Myocyte (in vitro differentiated cells): ENCODE data around the gene CLDND1. TPM values are rescaled to one million over a fixed set of nuclear protein-coding genes. Genes with fewer than 3 reads are reported as not detected.

Experiments used
- DNase-seq: peaks from one replicate; pipeline ENCODE4 v3.0.0-alpha.2; 2012; ENCODE audit warnings: low read depth
- total RNA-seq: library from RNA; depleted of rRNA; stranded (reverse); fragments of >200 nt; gene quantifications from 2 replicates; pipeline ENCODE4 v1.2.3, GENCODE V29; 2014

Gene CLDND1
- total RNA-seq, 1 donor from 2014 or later = 54.4 TPM

DNA sequence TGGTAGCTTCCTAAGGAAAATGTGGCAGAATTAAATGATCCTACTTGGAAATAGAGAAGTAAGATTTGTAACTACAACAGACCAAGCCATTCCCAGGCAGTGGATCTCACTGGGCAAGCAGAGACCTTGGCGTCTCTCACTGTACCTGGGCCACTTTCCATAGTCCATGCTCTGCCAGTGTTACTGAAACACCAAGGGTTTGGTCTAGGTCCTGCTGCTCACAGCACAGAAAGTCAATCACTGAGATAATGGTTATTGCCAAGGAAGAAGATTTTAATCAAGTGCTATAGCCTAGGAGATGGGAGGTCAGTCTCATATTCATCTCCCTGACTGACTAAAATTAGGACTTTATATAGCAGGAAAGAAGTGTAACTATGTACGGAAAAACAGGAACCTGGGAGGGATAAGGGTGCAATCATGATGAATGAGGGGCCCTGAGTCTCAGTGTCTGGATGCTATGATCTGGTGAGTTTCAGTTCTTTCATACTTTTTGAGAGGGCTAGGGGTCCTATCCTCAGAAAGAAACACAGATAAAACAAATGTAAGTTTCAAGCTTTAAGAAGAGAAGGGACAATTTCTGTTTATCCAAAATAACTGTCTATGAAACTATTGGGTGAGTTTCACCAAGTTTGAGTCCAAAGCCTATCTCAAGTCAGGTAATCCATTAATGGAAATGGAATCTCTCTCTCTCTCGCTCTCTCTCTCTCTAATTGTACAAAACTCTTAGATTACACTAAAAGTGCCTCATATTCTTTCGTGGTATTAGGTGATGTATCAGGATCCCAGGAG is 29.7 kb upstream of the CLDND1 start:
- DNase-seq = no peak

DNA sequence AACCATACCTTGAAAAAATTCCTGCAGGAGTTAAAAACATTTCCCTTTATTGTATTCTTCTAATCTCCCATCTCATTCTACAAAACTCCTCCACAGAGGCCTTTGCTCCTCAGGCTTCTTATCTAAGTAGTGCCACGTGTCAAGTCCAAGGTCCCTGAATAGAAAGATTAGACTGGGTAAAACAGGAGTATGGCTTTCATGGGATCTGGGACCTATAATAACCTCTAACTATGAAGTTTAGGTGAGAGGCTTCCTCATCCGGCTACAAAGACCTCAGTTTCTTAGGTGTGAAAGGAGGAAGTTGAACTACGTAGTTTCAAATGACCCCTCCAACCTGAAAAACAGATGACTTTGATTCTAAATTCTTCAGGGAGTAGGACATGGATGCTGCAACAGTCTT is 29.1 kb upstream of the CLDND1 start:
- no peak for DNase-seq

DNA sequence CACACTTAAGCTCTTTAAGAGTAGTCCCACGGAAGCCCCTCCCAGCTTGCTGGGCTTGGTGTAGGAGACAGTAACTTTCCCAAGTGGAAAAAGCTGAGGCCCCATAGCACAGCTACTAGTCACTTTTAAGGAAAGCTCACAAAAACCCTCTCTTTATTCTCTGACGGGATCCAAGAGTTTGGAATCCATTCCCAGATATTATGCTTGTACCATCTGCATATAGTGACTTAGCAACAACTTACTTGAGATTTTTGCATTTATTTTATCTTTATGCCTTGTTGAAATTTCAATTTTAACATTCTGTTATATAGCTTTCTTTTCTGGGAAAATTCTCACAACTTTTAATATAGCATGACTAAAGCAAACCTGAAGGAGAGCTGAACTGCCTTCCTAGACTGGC is 28.5 kb upstream of the CLDND1 start:
- no peak for DNase-seq

DNA sequence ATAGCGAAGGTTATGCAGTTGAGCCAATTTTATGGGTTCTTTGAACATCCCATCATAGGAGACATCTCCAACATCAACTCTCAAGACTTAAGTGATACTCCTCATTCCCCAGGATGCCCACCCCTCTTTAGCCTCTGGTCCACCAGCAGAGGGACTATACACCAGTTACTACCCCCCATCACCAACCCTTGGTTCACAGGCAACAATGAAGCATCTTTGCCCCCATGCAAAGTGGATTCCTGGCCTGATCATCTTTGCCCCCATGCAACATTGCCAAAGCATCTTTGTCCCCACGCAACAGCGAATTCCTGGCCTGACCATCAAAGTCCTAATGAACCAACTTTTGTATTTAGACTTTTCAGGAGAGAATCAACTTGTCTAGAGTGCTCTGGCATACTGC is 28.1 kb upstream of the CLDND1 start:
- no peak for DNase-seq

DNA sequence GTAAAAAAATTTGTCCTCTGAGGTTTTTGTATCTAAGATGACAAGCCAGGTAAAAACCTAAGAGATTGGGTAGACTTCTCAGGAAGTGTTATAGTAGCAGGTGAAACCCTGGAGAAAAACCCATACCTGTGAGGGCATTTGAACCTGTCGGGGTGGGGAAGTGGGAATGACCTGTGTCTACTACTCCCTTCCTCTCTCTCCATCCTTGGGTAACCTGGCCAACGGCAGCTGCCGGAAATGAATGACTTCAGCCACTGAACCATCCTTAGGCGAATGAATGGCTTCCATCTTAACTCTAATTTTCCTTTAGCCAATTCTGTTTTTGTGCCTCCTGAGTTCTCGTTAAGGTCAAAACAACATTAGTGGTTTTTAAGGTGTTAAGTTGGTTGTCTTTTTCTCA is 25.8 kb upstream of the CLDND1 start:
- DNase-seq = no peak

DNA sequence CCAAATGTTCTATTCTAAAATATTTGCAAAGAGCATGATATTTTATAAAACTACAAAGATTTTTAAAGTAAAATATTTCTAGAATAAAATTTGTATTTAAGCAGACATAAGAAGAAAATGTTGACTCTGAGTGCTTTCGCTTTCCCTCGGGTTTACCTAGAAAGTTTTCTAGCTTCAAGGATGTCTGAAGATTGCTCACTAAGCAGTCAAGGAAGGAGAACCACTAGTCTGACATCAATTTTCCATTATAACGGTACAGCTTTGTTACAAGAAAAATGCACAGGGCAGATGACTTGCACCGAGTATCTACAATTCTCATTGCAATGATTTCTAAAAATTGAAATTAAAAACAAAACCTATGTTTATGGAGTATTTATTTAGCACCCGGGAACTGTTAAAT is 23.2 kb upstream of the CLDND1 start:
- no peak for DNase-seq

DNA sequence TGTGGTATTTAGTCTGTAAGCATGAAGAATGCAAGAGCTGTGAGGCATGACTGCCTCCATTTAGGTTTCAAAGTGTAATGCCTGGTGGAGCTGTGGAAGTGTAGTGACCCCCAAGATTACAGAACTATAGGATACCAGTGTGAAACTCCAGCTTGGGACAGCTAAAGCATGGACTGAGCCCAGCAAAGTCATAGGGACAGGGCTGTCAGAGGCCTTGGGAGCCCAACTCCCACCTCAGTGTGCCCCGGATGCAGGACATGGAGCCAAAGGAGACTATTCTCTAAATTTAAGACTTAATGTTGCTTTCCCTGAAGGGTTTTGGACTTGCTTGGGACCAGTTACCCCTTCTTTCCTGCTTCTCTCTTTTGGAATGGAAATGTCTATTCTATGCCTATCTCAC is 19.9 kb upstream of the CLDND1 start:
- no peak for DNase-seq

DNA sequence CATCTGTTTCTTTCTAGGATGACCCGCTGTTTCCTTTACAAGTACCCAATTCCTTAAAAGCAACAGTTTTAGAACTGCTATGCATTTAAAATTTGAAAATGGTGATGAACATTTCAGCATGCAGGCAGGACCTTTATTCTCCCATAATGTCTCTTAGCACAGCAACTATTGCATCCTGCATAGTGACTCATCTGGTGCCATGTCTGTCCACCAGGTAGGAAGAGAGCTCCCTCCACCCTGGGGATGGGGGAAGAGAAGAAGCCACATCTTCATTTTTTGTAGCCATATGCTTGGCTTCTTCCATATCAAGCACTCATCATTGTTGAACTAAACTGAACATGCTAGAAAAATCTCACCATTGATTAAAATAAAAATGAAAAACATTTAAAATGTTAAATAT is 19.0 kb upstream of the CLDND1 start:
- DNase-seq = no peak

DNA sequence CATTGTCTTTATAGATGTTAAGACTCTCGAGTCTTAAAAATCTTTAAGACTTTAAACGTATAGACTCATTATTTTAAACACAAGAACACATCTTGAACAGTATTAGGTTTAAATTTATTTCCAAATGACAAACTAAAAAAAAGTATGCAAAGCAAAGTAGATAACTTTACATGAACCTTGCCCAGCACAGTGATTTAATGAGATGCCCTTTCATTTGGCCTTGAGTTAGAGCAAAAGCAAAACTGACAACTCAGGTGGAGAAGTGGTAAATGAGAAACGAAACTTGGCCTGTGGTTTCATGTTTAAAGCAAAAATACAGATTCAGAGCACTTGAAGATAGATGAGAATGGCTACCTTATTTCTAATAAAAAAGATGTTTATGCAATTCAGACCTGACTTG is 17.6 kb upstream of the CLDND1 start:
- no peak for DNase-seq

DNA sequence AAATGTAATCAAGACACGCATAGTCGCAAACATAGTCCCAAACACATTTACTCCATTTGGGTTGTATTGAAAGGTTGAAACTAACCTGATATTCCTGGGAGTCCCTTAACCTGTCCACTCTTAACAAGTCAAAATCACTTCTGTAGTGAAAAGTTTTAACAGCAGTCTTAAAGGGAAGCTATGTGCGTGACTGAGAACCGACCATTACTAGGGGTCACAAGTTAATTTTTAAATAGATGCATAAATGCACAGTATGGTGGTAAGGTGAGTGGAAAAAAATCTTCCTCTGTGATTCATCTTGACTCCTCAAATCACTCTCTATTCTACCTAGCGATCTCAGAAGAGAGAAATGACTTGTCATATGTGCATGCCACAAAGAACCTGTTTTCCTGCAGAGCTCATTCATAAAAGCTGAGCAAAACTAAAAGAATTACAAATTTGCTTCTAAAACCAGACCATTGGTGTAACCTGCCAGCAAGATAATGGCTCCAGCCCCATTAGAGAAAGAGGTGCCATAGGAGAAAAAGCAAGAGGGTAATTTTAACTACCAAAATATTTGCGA is 13.8 kb upstream of the CLDND1 start:
- DNase-seq = no peak

DNA sequence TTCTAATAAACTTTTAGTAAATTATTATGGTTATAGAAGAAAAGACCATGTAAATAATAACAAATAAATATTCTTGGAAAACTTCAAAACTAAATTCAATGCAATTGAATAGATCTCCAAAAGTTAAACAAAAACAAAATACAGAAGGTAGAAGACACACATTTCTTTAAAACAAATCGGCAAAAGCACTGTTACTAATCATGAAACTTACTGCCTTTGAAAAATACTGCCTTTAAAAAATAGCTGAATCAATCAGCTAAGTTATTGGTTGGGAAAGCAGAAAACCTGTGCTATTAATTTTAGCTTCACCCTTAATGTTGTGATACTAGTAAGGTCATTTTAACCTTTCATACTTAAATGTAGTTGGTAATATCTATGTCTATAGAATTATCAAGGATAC is 12.0 kb upstream of the CLDND1 start:
- no peak for DNase-seq

DNA sequence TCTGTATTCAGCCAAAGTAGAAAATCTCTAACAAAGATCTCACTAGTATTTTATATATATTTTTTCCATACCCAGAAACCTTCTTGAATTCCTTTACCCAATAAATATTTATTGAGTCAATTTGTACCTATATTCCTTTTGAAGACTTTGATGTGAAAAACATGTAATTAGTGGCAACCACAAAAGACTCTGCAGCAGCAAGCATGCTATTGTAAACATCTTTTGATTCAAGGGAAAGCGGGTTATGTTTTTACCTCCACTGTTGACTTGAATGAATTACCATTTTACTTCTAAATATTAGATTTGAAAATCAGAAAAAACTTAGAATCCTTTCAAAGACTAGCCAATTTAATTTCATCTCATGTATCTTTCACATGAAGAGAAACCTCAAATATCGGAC is 11.5 kb upstream of the CLDND1 start:
- DNase-seq = no peak

DNA sequence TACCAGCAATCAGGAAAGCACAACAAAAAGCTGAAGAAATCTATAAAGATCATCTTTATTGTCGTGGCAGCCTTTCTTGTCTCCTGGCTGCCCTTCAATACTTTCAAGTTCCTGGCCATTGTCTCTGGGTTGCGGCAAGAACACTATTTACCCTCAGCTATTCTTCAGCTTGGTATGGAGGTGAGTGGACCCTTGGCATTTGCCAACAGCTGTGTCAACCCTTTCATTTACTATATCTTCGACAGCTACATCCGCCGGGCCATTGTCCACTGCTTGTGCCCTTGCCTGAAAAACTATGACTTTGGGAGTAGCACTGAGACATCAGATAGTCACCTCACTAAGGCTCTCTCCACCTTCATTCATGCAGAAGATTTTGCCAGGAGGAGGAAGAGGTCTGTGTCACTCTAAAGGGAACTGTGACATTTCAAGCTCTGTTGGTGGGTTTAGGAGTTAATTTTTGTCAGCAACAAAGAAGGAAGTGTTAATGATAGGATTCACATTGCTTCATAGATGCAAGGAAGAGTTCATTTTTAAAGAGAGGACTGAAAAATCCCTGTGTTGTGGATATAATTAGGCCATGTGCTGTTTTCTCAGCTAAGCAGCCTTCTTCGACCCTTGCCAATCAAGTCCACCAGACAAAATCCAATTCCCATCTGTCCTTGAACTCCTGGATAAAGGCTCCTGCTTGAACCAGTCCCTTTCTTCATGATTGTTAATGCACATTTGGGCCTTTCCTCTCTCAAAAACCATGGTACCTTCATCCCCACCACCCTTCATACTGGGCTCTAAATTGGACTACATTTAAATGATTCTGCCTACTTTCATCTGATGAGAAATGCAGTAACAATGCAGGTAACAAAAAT is 10.2 kb upstream of the CLDND1 start:
- DNase-seq = no peak

DNA sequence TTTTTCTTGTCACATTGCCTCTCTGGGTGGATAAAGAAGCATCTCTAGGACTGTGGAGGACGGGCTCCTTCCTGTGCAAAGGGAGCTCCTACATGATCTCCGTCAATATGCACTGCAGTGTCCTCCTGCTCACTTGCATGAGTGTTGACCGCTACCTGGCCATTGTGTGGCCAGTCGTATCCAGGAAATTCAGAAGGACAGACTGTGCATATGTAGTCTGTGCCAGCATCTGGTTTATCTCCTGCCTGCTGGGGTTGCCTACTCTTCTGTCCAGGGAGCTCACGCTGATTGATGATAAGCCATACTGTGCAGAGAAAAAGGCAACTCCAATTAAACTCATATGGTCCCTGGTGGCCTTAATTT is 9.6 kb upstream of the CLDND1 start:
- DNase-seq = no peak

DNA sequence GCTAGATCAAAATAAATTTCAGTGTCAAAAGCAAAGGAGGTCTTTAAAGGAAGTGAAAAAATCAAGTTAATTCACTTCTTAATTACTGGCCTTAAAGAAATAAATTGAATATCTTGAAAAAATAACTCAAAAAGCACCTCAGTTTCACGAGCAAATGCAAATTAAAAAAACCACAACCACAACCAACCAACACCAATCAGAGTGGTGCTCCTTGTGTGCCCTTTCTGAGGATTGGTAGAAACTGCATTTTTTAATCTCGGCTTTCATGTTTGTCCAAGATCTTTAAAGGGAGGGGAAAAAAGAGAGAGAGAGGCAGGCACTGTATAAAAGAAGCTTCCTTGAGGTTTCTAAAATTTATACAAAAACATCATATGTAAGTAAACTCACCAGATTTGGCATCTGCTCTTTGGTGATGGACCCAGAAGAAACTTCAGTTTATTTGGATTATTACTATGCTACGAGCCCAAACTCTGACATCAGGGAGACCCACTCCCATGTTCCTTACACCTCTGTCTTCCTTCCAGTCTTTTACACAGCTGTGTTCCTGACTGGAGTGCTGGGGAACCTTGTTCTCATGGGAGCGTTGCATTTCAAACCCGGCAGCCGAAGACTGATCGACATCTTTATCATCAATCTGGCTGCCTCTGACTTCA is 9.0 kb upstream of the CLDND1 start, which contains the start of gene GPR15:
TSS of gene GPR15 (plus strand) at position 357 of the 653 bp plus-strand sequence. CDS start at position 413, 56 bp downstream.
- DNase-seq = no peak

DNA sequence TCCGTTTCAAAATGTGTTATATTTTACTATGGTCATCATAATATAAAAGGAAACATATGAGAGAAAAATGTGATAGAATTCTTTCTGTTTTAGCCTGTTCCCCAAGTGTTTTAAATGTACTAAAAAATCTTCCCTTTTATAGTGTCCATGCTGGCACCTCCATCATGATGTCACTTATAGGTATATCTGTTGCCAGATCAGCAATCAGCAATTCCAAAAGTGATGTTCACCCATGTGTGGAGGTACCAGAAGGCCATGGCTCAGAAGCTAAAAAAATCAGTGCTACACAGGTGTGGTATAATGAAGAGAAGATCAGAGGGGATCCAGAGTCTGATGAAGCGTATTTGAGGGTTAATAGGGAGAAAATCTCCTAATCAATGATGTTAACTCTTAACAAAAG is 8.0 kb upstream of the CLDND1 start:
- no peak for DNase-seq

DNA sequence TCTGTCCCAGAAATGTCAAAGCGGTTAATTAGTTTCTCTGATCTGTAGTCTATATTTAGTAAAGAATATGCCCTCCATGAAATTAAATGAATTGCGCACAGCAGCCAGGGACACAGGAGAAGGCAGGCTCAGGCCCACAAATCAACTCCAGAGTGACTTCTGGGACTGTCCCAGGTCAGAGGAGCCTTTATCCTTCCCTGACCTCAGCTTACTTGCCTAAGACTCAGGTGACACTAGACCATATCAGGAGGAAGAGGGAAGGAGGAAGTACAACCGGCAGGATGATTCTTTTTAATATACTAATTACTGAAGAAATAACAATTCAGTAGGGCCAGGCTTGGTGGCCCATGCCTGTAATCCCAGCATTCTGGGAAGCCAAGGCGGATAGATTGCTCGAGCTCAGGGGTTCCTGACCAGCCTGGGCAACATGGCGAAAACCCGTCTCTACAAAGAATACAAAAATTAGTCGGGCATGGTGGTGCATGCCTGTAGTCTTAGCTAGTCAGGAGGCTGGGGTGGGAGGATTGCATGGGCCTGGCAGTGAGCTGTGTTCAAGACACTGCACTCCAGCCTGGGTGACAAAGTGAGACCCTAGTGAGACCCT is 7.3 kb upstream of the CLDND1 start:
- no peak for DNase-seq

DNA sequence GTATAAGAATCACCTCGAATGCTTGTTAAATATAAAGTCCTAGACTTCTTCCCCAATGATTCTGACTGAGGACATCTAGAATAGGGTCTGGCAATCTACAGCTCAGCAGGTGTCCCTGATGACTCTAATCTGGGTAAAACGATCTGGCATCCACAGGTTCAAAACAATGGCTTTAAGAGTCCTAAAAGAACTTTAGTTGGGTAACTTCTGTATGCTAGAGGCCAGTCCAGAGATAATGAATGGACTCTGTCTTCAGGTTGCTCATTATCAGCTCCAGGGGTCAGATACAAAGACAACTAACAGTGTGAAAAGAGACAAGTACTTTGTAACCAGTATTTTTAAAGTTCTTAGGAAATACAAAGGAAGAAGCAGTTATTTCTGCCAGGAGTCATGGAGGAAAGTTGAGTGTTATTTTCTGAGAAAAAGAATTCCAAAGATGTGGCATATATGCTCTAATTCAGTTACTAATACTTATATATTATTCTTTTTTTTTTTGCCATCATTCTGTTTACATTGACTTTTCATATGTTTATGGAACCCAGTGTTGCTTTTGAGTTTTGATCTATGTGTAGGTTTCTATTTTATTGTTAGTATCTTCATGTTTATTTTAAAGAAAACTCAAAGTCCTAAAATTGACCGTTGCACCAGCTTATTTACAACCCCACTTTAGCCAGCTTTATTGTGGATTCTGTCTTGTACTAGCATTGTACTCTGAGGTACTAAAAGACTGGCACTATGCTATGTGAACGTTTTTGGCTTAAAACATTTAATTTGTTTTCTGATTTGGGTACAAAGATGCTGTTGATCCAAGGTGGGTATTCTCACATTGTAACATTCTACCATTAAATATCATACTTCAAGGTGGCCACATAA is 6.0 kb upstream of the CLDND1 start:
- DNase-seq = no peak

DNA sequence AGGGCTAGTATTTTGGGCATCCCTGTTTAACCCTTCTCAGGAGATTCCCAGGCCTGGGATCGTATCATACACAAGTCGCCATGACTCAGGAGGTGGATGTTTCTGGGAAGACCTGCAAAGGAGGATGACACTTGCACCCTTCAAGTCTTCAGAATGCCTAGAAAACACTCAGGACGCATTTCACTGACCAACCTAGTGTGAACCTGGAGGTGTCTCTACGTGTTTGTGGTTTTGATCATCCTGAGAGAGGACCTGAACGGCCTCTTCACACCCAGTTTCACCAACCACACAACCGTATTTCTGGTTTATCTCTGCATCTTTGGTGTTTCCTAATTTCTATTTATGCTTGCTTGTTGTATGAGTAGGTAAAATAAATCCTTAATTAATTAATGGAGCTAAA is 2.8 kb upstream of the CLDND1 start:
- DNase-seq = no peak

DNA sequence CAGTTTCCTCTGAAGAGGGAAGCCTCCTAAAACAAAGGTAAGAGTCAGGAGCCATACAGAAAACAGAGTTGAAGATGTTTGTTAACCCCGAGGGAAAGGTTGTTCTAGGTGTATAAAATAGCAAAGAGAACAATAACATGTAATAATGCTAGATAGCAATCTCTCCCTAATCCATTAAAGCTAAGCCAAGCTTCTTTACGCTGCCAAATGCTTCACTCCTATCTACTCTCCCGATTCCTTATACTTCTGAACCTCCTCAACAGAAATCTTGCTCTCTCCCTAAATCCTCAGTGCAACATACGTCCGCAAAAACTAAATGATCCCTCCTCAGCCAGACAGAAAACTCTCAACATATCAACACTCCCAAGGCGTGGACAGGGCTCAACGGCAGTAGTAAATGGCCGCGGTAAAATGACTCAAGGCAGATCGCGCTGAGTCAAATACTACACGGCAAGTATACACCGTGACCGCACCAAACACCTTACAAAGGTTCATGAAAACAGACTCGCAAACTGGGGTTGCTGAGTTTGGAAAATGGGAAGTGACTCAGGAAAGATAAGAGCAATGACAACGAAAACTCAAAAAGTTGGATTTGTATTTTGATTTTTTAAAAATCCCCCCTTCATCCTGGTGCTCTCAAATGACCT is 682 bp downstream of the CLDND1 start:
- DNase-seq = peak; percentile 62
